A549 (cell line): ENCODE data around the gene AIRE.

ENCODE experiments used
- CBX8 ChIP-seq: fragments of 200-600 bp; sonication (generic); IDR thresholded peaks from 2 replicates; pipeline ENCODE4 v1.6.1; 2016
- CTCF ChIP-seq: fragments of >200 bp; sonication (Bioruptor Twin); formaldehyde crosslinking; IDR thresholded peaks from 3 replicates; pipeline ENCODE4 v1.5.1; 2016
- E2F6 ChIP-seq: IDR thresholded peaks from 2 replicates; pipeline ENCODE4 v1.6.1; 2012; ENCODE audit warnings: low read depth, borderline replicate concordance
- GATA3 ChIP-seq: IDR thresholded peaks from 2 replicates; pipeline ENCODE4 v1.6.1; 2012; ENCODE audit warnings: borderline replicate concordance
- HMGXB4 ChIP-seq: fragments of 250-450 bp; sonication (Bioruptor Pico); IDR thresholded peaks from 2 replicates; pipeline ENCODE4 v1.5.0; 2021; ENCODE audit warnings: mild to moderate bottlenecking, moderate library complexity, borderline replicate concordance
- POLR2A ChIP-seq: IDR thresholded peaks from 2 replicates; pipeline ENCODE4 v1.6.1; 2012; ENCODE audit warnings: mild to moderate bottlenecking, low read length
- SMC3 ChIP-seq: fragments of >200 bp; sonication (Bioruptor Twin); formaldehyde crosslinking; IDR thresholded peaks from 3 replicates; pipeline ENCODE4 v1.6.1; 2018; ENCODE audit warnings: inconsistent platforms

GRCh38 chr21:44271558-44272283 is 14.0 kb upstream of the AIRE start:
- no peak for TF ChIP-seq HMGXB4 (CRISPR knock-in tag)
- no peak for TF ChIP-seq SMC3
- no peak for TF ChIP-seq CTCF
- no peak for TF ChIP-seq POLR2A
- no peak for TF ChIP-seq CBX8
- no peak for TF ChIP-seq E2F6
- no peak for TF ChIP-seq GATA3
